ENCODE results near the gene MRPS34. TPM values are rescaled to one million over a fixed set of nuclear protein-coding genes. Genes with fewer than 3 reads are reported as not detected.

Gene MRPS34
- total and polyA plus RNA-seq, 4 donors: 42.4 to 100 (median 58.7) TPM

DNA sequence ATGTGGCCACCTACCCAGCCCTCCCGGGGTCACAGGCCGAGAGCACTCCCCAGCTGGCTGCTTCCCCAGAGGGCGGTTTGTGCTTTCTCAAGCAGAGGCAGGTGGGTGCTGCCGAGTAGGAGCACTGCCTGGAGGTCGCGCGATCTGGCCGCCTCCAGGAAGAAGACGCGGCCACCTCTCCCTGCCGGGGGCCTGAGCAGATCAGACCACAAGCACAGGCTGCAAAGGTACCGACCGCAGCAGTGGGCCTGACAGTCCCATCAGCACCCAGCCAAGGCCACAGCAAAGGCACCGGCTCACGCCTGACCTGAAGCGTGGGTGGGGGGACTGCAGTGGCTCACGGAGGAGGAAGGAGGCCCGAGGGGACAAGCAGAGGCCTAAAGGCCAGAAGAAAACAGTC lies 35.8 kb upstream of the MRPS34 start:
- H3K27ac ChIP-seq (ENCODE audit: low read depth in 1 of 2, low read length in 2 of 2): no peak overlapping the region
- no peaks in the 10 kb centered on the region for H3K9me3 ChIP-seq (ENCODE audit: control insufficient read depth in 4 of 4, low read length in 3 of 4)
- peaks cover 13 to 27% (median 24%) of the 10 kb centered on the region in 4 donors for H3K36me3 ChIP-seq (ENCODE audit: control insufficient read depth in 4 of 4, insufficient read depth in 3 of 4, low read depth in 1 of 4, low read length in 3 of 4)
- WGBS: 75% methylated on average over 18 of the region's 18 CpGs
- H3K4me1 ChIP-seq (ENCODE audit: control insufficient read depth in 4 of 4, insufficient read depth in 4 of 4, low read length in 3 of 4): peaks cover 0 to 13% (median 10%) of the 10 kb centered on the region in 4 donors
- no peak for DNase-seq (ENCODE audit: low spot score)
- no peak overlapping the region for H3K4me3 ChIP-seq (ENCODE audit: low read depth in 1 of 3, low read length in 3 of 3)
- H3K9ac ChIP-seq (ENCODE audit: low read depth in 1 of 2, low read length in 2 of 2): no peak overlapping the region
- no peaks in the 10 kb centered on the region for H3K27me3 ChIP-seq (ENCODE audit: control insufficient read depth in 4 of 4, insufficient read depth in 4 of 4, low read length in 3 of 4)
- TF ChIP-seq SP1 (IDR thresholded peaks at IDR 0.05) (no peak), TAF1 (conservative IDR thresholded peaks at IDR 0.05) (no peak), JUND (IDR thresholded peaks at IDR 0.05) (no peak), FOXA2 (IDR thresholded peaks at IDR 0.05) (no peak), YY1 (IDR thresholded peaks at IDR 0.05) (no peak), HNF4A (conservative IDR thresholded peaks at IDR 0.05) (no peak), NR2F2 (IDR thresholded peaks at IDR 0.05) (no peak), EGR1 (IDR thresholded peaks at IDR 0.05; ENCODE audit: low read depth in 2 of 2) (no peak), HNF4G (IDR thresholded peaks at IDR 0.05) (no peak), FOXA1 (IDR thresholded peaks at IDR 0.05) (no peak), GABPA (IDR thresholded peaks at IDR 0.05 in 1 of 2, conservative IDR thresholded peaks at IDR 0.05 in 1 of 2) (no peak), RXRA (IDR thresholded peaks at IDR 0.05) (no peak)
- TF ChIP-seq, protein P1, sequence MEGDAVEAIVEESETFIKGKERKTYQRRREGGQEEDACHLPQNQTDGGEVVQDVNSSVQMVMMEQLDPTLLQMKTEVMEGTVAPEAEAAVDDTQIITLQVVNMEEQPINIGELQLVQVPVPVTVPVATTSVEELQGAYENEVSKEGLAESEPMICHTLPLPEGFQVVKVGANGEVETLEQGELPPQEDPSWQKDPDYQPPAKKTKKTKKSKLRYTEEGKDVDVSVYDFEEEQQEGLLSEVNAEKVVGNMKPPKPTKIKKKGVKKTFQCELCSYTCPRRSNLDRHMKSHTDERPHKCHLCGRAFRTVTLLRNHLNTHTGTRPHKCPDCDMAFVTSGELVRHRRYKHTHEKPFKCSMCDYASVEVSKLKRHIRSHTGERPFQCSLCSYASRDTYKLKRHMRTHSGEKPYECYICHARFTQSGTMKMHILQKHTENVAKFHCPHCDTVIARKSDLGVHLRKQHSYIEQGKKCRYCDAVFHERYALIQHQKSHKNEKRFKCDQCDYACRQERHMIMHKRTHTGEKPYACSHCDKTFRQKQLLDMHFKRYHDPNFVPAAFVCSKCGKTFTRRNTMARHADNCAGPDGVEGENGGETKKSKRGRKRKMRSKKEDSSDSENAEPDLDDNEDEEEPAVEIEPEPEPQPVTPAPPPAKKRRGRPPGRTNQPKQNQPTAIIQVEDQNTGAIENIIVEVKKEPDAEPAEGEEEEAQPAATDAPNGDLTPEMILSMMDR (IDR thresholded peaks at IDR 0.05; ENCODE audit: low read depth, low read length, missing input control): no peak
- TF ChIP-seq, protein P2, sequence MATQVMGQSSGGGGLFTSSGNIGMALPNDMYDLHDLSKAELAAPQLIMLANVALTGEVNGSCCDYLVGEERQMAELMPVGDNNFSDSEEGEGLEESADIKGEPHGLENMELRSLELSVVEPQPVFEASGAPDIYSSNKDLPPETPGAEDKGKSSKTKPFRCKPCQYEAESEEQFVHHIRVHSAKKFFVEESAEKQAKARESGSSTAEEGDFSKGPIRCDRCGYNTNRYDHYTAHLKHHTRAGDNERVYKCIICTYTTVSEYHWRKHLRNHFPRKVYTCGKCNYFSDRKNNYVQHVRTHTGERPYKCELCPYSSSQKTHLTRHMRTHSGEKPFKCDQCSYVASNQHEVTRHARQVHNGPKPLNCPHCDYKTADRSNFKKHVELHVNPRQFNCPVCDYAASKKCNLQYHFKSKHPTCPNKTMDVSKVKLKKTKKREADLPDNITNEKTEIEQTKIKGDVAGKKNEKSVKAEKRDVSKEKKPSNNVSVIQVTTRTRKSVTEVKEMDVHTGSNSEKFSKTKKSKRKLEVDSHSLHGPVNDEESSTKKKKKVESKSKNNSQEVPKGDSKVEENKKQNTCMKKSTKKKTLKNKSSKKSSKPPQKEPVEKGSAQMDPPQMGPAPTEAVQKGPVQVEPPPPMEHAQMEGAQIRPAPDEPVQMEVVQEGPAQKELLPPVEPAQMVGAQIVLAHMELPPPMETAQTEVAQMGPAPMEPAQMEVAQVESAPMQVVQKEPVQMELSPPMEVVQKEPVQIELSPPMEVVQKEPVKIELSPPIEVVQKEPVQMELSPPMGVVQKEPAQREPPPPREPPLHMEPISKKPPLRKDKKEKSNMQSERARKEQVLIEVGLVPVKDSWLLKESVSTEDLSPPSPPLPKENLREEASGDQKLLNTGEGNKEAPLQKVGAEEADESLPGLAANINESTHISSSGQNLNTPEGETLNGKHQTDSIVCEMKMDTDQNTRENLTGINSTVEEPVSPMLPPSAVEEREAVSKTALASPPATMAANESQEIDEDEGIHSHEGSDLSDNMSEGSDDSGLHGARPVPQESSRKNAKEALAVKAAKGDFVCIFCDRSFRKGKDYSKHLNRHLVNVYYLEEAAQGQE (IDR thresholded peaks at IDR 0.05): no peak
- TF ChIP-seq, protein P3, sequence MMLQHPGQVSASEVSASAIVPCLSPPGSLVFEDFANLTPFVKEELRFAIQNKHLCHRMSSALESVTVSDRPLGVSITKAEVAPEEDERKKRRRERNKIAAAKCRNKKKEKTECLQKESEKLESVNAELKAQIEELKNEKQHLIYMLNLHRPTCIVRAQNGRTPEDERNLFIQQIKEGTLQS (IDR thresholded peaks at IDR 0.05): no peak
- TF ChIP-seq, protein P4, sequence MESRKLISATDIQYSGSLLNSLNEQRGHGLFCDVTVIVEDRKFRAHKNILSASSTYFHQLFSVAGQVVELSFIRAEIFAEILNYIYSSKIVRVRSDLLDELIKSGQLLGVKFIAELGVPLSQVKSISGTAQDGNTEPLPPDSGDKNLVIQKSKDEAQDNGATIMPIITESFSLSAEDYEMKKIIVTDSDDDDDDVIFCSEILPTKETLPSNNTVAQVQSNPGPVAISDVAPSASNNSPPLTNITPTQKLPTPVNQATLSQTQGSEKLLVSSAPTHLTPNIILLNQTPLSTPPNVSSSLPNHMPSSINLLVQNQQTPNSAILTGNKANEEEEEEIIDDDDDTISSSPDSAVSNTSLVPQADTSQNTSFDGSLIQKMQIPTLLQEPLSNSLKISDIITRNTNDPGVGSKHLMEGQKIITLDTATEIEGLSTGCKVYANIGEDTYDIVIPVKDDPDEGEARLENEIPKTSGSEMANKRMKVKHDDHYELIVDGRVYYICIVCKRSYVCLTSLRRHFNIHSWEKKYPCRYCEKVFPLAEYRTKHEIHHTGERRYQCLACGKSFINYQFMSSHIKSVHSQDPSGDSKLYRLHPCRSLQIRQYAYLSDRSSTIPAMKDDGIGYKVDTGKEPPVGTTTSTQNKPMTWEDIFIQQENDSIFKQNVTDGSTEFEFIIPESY (IDR thresholded peaks at IDR 0.05): no peak
- TF ChIP-seq, protein P5, sequence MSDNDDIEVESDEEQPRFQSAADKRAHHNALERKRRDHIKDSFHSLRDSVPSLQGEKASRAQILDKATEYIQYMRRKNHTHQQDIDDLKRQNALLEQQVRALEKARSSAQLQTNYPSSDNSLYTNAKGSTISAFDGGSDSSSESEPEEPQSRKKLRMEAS (IDR thresholded peaks at IDR 0.05): no peak

Data from liver (tissue), 9 donors.